ENCODE data around the gene RAP1GDS1.
A peak's percentile ranks its signal among the peaks of the same experiment; 100 is the strongest.
"Not testable (repeated sequence)": the region's sequence is repeated elsewhere in the genome, so short reads cannot be mapped to it uniquely, and the experiment has no call there.

RAP1GDS1 gene

GRCh38 chr4:98406819-98407218 is 145.6 kb downstream of the RAP1GDS1 start:
- H3K9me3 Mint-ChIP-seq = no peaks in the 10 kb centered on the region
- H3K4me1 Mint-ChIP-seq (ENCODE audit: low read depth) = peaks cover 8% of the 10 kb centered on the region
- H3K36me3 Mint-ChIP-seq (ENCODE audit: low read depth) = peaks cover 22% of the 10 kb centered on the region
- no peak overlapping the region for H3K4me3 Mint-ChIP-seq
- H3K27ac Mint-ChIP-seq = no peak overlapping the region
- no peaks in the 10 kb centered on the region for H3K27me3 Mint-ChIP-seq (ENCODE audit: low read depth)

GRCh38 chr4:98411731-98412130 is 150.5 kb downstream of the RAP1GDS1 start:
- peaks cover 15% of the 10 kb centered on the region for H3K9me3 Mint-ChIP-seq
- H3K4me1 Mint-ChIP-seq (ENCODE audit: low read depth) = peaks cover 3% of the 10 kb centered on the region
- H3K27me3 Mint-ChIP-seq (ENCODE audit: low read depth) = no peaks in the 10 kb centered on the region
- peaks cover 29% of the 10 kb centered on the region for H3K36me3 Mint-ChIP-seq (ENCODE audit: low read depth)
- no peak overlapping the region for H3K27ac Mint-ChIP-seq
- no peak overlapping the region for H3K4me3 Mint-ChIP-seq

GRCh38 chr4:98416844-98417243 is 155.7 kb downstream of the RAP1GDS1 start:
- no peak overlapping the region for H3K4me3 Mint-ChIP-seq
- peaks cover 15% of the 10 kb centered on the region for H3K9me3 Mint-ChIP-seq
- no peaks in the 10 kb centered on the region for H3K27me3 Mint-ChIP-seq (ENCODE audit: low read depth)
- H3K27ac Mint-ChIP-seq = no peak overlapping the region
- peaks cover 35% of the 10 kb centered on the region for H3K36me3 Mint-ChIP-seq (ENCODE audit: low read depth)
- no peaks in the 10 kb centered on the region for H3K4me1 Mint-ChIP-seq (ENCODE audit: low read depth)

DNA sequence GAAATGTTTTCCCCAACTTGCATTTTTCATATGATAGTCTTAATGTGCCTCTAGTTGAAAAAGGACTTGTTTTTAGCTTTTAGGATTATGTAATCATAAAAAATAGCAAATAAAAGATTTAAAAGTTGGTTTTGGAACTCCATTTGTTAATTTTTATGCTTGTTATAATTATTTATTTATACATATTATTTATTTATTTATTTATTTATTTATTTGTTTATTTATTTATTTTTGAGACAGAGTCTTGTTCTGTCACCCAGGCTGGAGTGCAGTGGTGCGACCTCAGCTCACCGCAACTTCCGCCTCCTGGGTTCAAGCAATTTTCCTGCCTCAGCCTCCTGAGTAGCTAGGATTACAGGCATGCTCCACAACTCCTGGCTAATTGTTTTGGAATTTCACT is 159.0 kb downstream of the RAP1GDS1 start:
- Mint-ChIP-seq H3K9me3 (peaks cover 19% of the 10 kb centered on the region), H3K36me3 (ENCODE audit: low read depth) (peaks cover 50% of the 10 kb centered on the region)
- not testable (repeated sequence) for H3K4me3 Mint-ChIP-seq; H3K27me3 Mint-ChIP-seq (ENCODE audit: low read depth); H3K27ac Mint-ChIP-seq; H3K4me1 Mint-ChIP-seq (ENCODE audit: low read depth)

GRCh38 chr4:98421111-98421510 is 159.9 kb downstream of the RAP1GDS1 start:
- Mint-ChIP-seq H3K9me3 (peaks cover 17% of the 10 kb centered on the region), H3K4me1 (ENCODE audit: low read depth) (peaks cover 11% of the 10 kb centered on the region), H3K27me3 (ENCODE audit: low read depth) (no peaks in the 10 kb centered on the region), H3K36me3 (ENCODE audit: low read depth) (peaks cover 52% of the 10 kb centered on the region), H3K27ac (no peak overlapping the region), H3K4me3 (no peak overlapping the region)

- Mint-ChIP-seq H3K4me1 (ENCODE audit: low read depth) (peaks cover 18% of the 10 kb centered on the region), H3K27ac (no peak overlapping the region), H3K4me3 (no peak overlapping the region), H3K9me3 (peaks cover 35% of the 10 kb centered on the region), H3K27me3 (ENCODE audit: low read depth) (no peaks in the 10 kb centered on the region), H3K36me3 (ENCODE audit: low read depth) (peaks cover 55% of the 10 kb centered on the region)
Measured at GRCh38 chr4:98423009-98423408, 161.8 kb downstream of the RAP1GDS1 start.

- Mint-ChIP-seq H3K27ac (no peak overlapping the region), H3K9me3 (peaks cover 21% of the 10 kb centered on the region), H3K27me3 (ENCODE audit: low read depth) (no peaks in the 10 kb centered on the region), H3K4me1 (ENCODE audit: low read depth) (peaks cover 10% of the 10 kb centered on the region), H3K4me3 (no peak overlapping the region), H3K36me3 (ENCODE audit: low read depth) (peaks cover 24% of the 10 kb centered on the region)
Measured at GRCh38 chr4:98430708-98431403, 169.7 kb downstream of the RAP1GDS1 start.

GRCh38 chr4:98433691-98434090 is 172.5 kb downstream of the RAP1GDS1 start:
- Mint-ChIP-seq H3K27me3 (ENCODE audit: low read depth) (no peaks in the 10 kb centered on the region), H3K27ac (no peak overlapping the region), H3K4me3 (no peak overlapping the region), H3K4me1 (ENCODE audit: low read depth) (peaks cover 2% of the 10 kb centered on the region), H3K36me3 (ENCODE audit: low read depth) (peaks cover 21% of the 10 kb centered on the region), H3K9me3 (no peaks in the 10 kb centered on the region)

- no peaks in the 10 kb centered on the region for H3K27me3 Mint-ChIP-seq (ENCODE audit: low read depth)
- peaks cover 26% of the 10 kb centered on the region for H3K36me3 Mint-ChIP-seq (ENCODE audit: low read depth)
- H3K4me1 Mint-ChIP-seq (ENCODE audit: low read depth) = peaks cover 8% of the 10 kb centered on the region
- H3K9me3 Mint-ChIP-seq = no peaks in the 10 kb centered on the region
- H3K27ac Mint-ChIP-seq = no peak overlapping the region
- no peak overlapping the region for H3K4me3 Mint-ChIP-seq
Measured at GRCh38 chr4:98434816-98435215, 173.6 kb downstream of the RAP1GDS1 start.

DNA sequence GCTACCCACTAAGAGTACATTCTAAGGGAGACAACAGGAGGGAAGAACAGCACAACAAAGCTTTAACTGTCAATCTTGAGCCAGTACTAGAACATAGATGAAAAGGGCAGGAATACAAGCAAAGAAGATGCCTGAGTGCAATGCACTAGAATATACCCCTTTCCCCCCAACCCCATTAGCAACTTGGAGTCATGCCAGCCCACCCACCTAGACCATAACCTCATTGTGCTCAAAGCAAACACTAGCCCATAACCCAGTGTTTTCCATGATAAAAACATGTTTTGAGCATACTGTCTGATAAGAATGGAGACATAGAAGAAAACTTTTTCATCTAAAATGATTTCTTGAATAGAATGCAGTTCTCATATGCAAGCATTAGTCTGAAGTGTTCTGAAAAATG is 183.2 kb downstream of the RAP1GDS1 start:
- no peaks in the 10 kb centered on the region for H3K27me3 Mint-ChIP-seq (ENCODE audit: low read depth)
- peaks cover 35% of the 10 kb centered on the region for H3K36me3 Mint-ChIP-seq (ENCODE audit: low read depth)
- H3K4me1 Mint-ChIP-seq (ENCODE audit: low read depth) = peaks cover 35% of the 10 kb centered on the region
- no peak overlapping the region for H3K4me3 Mint-ChIP-seq
- H3K27ac Mint-ChIP-seq = no peak overlapping the region
- no peaks in the 10 kb centered on the region for H3K9me3 Mint-ChIP-seq

DNA sequence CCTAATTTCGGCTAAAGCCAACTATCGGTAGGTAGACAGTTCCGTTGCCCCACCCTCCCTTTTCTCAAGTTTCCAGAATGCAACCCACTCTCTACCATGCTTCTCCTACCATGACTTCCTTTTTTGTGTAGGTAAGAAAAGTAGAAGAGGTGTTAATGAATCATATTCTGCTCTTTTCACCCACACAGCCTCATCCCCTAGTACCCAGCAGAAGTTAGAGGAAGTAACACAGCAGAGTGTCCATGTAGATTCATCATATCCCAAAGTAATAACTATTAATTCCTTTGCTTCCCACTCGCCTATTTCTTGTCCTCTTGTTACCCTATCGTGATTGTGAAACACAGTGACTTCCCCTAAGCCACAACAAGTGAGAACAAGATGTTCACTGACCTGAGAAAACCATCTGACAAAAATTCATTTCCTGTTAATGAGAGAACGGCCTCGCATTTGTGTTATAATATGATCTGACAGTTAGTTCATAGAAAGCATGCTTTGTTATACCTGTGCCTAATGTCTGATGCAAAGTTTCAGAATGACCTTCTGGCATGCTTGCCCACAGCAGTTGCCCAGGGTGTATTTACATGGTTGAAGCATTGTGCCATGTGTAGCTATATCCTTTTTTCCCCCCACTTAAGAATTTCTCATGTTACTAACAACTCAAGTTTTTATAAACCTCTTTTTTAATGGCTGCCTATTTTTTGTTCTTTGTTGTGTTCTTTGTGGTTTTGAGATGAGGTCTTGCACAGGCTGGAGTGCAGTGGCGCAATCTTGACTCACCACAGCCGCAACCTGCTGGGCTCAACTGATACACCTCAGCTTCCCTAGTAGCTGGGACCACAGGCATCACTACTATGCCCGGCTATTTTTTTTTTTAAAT is 185.6 kb downstream of the RAP1GDS1 start:
- Mint-ChIP-seq H3K27me3 (ENCODE audit: low read depth) (no peaks in the 10 kb centered on the region), H3K4me3 (peak overlapping the region; percentile 72), H3K9me3 (no peaks in the 10 kb centered on the region), H3K4me1 (ENCODE audit: low read depth) (peaks cover 37% of the 10 kb centered on the region), H3K36me3 (ENCODE audit: low read depth) (peaks cover 30% of the 10 kb centered on the region), H3K27ac (peak overlapping the region; percentile 91)

DNA sequence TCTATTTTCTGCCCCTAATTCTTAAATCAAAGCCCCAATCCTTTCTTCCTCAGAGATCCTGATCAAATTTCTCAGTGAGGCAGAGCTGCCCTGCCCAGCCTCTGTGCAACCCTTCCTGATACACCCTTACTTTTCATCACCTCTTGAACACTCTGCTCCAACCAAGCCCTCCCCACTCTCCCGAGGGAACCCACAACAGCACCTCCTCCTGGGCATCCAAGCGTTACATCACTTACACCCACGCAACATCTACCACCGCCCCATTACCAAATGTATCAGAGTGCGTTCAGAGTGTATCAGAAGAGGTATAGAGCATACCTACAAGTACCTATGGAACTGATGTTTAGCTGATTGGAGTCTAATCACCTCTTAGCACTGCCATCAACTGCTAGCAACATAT is 186.5 kb downstream of the RAP1GDS1 start:
- peaks cover 37% of the 10 kb centered on the region for H3K4me1 Mint-ChIP-seq (ENCODE audit: low read depth)
- peak overlapping the region; percentile 72 for H3K4me3 Mint-ChIP-seq
- no peaks in the 10 kb centered on the region for H3K27me3 Mint-ChIP-seq (ENCODE audit: low read depth)
- H3K36me3 Mint-ChIP-seq (ENCODE audit: low read depth) = peaks cover 25% of the 10 kb centered on the region
- peaks cover 4% of the 10 kb centered on the region for H3K9me3 Mint-ChIP-seq
- H3K27ac Mint-ChIP-seq = peak overlapping the region; percentile 91

DNA sequence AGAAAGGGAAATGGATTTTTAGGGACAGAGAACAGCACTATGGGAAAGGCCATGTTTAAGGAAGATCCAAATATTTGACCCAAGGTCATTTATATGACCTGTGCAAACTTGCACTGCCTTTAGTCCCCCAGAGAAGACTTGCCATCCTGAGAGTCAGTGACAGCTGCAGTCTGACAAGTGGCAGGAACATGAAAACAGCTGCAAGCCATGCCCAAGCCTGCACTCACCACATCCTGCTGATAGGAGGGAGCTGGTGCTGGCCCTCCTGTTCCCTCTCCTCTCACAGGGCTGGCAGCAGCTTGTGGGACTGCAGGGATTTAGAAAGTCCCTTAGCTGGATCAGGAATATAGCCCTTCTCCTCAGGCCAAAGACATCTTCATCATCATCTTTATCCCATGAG is 187.7 kb downstream of the RAP1GDS1 start:
- no peak overlapping the region for H3K27ac Mint-ChIP-seq
- peaks cover 15% of the 10 kb centered on the region for H3K9me3 Mint-ChIP-seq
- no peaks in the 10 kb centered on the region for H3K27me3 Mint-ChIP-seq (ENCODE audit: low read depth)
- H3K4me1 Mint-ChIP-seq (ENCODE audit: low read depth) = peaks cover 42% of the 10 kb centered on the region
- H3K4me3 Mint-ChIP-seq = peak overlapping the region; percentile 14
- H3K36me3 Mint-ChIP-seq (ENCODE audit: low read depth) = peaks cover 22% of the 10 kb centered on the region

DNA sequence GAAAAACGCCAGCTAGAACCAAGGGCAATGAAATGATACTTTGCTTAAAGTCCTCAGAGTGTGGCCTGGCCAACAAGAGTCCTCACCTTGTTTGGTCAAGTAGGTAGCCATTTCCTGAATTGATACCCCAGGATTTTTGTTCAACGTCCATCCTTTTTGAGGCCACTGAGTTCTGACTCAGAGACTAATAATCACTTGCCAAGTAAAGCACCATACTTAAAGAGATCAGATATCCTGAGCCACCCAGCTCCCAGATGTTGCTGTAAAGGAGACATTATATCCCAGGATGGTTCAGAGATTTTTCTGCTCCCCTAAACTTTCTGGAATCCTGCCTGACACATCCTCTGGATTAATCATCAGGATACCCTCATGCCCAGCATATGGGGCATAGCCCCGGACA is 190.9 kb downstream of the RAP1GDS1 start:
- H3K9me3 Mint-ChIP-seq = peaks cover 29% of the 10 kb centered on the region
- no peaks in the 10 kb centered on the region for H3K27me3 Mint-ChIP-seq (ENCODE audit: low read depth)
- H3K4me3 Mint-ChIP-seq = no peak overlapping the region
- peaks cover 31% of the 10 kb centered on the region for H3K4me1 Mint-ChIP-seq (ENCODE audit: low read depth)
- H3K27ac Mint-ChIP-seq = no peak overlapping the region
- peaks cover 22% of the 10 kb centered on the region for H3K36me3 Mint-ChIP-seq (ENCODE audit: low read depth)

DNA sequence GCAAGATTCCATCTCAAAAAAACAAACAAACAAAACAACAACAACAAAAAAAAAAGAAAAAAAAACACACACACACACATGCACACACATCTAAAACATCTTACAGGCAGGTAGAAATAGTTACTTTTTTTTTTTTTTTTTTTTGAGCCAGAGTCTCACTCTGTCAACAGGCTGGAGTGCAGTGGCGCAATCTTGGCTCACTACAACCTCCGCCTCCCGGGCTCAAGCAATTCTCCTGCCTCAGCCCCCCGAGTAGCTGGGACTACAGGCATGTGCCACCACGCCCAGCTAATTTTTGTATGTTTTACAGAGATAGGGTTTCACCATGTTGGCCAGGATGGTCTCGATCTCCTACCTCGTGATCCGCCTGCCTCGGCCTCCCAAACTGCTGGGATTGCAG is 196.2 kb downstream of the RAP1GDS1 start:
- H3K4me1 Mint-ChIP-seq (ENCODE audit: low read depth) = peaks cover 16% of the 10 kb centered on the region
- H3K27me3 Mint-ChIP-seq (ENCODE audit: low read depth); H3K27ac Mint-ChIP-seq; H3K4me3 Mint-ChIP-seq: not testable (repeated sequence)
- peaks cover 25% of the 10 kb centered on the region for H3K36me3 Mint-ChIP-seq (ENCODE audit: low read depth)
- H3K9me3 Mint-ChIP-seq = peaks cover 35% of the 10 kb centered on the region
